ENCODE measurements around the gene HIVEP2. TPM values are rescaled to one million over a fixed set of nuclear protein-coding genes. Genes with fewer than 3 reads are reported as not detected.
A peak's percentile ranks its signal among the peaks of the same experiment; 100 is the strongest.

Gene HIVEP2
- total RNA-seq, 5 donors from 2014 or later (not counting 1 experiment from before 2014, with no cell fraction given): 71.4 to 81.4 (median 75.2) TPM

DNA sequence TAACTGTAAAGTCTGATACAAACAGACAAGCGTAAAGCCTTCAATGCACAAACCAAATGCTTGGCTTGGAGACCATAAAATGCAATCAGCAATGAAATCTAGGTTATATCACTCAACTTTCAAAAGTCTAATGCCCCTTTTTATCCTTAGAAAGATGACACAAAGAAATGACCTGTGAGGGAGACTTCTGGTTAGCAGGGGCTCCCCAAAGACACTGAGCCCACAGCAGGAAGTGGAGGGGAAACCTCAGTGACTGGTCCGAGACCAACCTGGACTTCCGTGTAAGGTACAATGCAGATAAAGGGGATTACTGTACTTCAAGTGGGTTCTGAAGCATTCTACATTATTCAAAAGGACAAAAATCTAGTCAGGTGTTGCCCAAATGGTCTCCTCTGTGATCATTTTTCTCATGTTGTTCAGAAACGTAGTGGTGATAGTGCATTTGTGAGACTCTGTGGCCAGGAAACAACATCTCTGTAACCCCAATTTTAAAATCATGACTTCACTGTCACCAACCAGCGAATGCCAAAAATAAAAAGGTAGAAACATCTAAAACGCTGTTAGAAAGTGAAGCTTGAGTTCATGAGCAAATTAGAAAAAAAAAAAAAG lies 88.2 kb downstream of the HIVEP2 start:
- Histone ChIP-seq H3K27ac (ENCODE audit: low read length) (peak overlapping the region; percentile 93), H3K36me3 (ENCODE audit: control insufficient read depth in 2 of 2, extremely low read depth in 1 of 2, insufficient read depth in 1 of 2, low read length in 1 of 2) (no peaks in the 10 kb centered on the region), H3K27me3 (replicated peaks in 1 of 2; ENCODE audit: control insufficient read depth in 2 of 2, extremely low read depth in 1 of 2, insufficient read depth in 2 of 2, low read length in 1 of 2) (no peaks in the 10 kb centered on the region), H3K4me1 (ENCODE audit: control insufficient read depth in 1 of 2, extremely low read depth in 1 of 2, insufficient read depth in 2 of 2, low read length in 2 of 2) (peaks cover 65 to 70% of the 10 kb centered on the region in 2 experiments), H3K9me3 (no peaks in the 10 kb centered on the region), H3K4me3 (ENCODE audit: control insufficient read depth in 1 of 2, extremely low read depth in 1 of 2, low read length in 1 of 2) (peak overlapping the region; percentile 35 to 46)
- H3K9me3 Mint-ChIP-seq: no peaks in the 10 kb centered on the region
- 0% methylated on average over 1 of the region's 6 CpGs for WGBS (ENCODE audit: insufficient coverage)
- ChIA-PET CTCF (interaction anchor here (0.6 to 1.8 kb wide), 11 partner anchors 11 to 170 kb away, joined by 3 to 8 read pairs (median 4); no protein-coding TSS in a partner anchor), POLR2A (interaction anchor here (0.5 to 1.2 kb wide), 10 partner anchors 9 to 226 kb away, joined by 3 to 10 read pairs (median 3); no protein-coding TSS in a partner anchor)
- peak overlapping the region; percentile 75 to 81 (median 76) for H3K4me3 Mint-ChIP-seq
- H3K36me3 Mint-ChIP-seq: peaks cover 24% of the 10 kb centered on the region
- DNase-seq (peak in 14 of 35 experiments; percentile 13 to 69 (median 26)), ATAC-seq (replicated peaks in 1 of 4) (peak; percentile 20 to 44 (median 38))
- no peaks in the 10 kb centered on the region for H3K27me3 Mint-ChIP-seq
- peak overlapping the region; percentile 99 for H3K27ac Mint-ChIP-seq
- peaks cover 95 to 100% (median 96%) of the 10 kb centered on the region in 3 donors for H3K4me1 Mint-ChIP-seq

- Mint-ChIP-seq H3K9me3 (no peaks in the 10 kb centered on the region), H3K4me3 (peak overlapping the region; percentile 75 to 81 (median 76)), H3K36me3 (peaks cover 24% of the 10 kb centered on the region), H3K27me3 (no peaks in the 10 kb centered on the region), H3K27ac (peak overlapping the region; percentile 99), H3K4me1 (peaks cover 95 to 100% (median 96%) of the 10 kb centered on the region in 3 donors)
- no CpG with 5 or more reads among the region's 5 CpGs for WGBS (ENCODE audit: insufficient coverage)
- DNase-seq: peak in 1 of 35 experiments; percentile 49
- Histone ChIP-seq H3K27me3 (replicated peaks in 1 of 2; ENCODE audit: control insufficient read depth in 2 of 2, extremely low read depth in 1 of 2, insufficient read depth in 2 of 2, low read length in 1 of 2) (no peaks in the 10 kb centered on the region), H3K36me3 (ENCODE audit: control insufficient read depth in 2 of 2, extremely low read depth in 1 of 2, insufficient read depth in 1 of 2, low read length in 1 of 2) (no peaks in the 10 kb centered on the region), H3K9me3 (no peaks in the 10 kb centered on the region), H3K4me3 (ENCODE audit: control insufficient read depth in 1 of 2, extremely low read depth in 1 of 2, low read length in 1 of 2) (peak overlapping the region; percentile 35 to 46), H3K4me1 (ENCODE audit: control insufficient read depth in 1 of 2, extremely low read depth in 1 of 2, insufficient read depth in 2 of 2, low read length in 2 of 2) (peaks cover 69 to 70% of the 10 kb centered on the region in 2 experiments), H3K27ac (ENCODE audit: low read length) (peak overlapping the region; percentile 93)
- ChIA-PET POLR2A (interaction anchor here (0.5 to 3.4 kb wide), 7 partner anchors 13 to 1238 kb away, joined by 3 to 15 read pairs (median 3); no protein-coding TSS in a partner anchor), CTCF (interaction anchor here (0.7 to 2.5 kb wide), 4 partner anchors 10 to 91 kb away, joined by 3 to 7 read pairs (median 6); no protein-coding TSS in a partner anchor)
- ATAC-seq (replicated peaks in 1 of 4): no peak
Observed at GRCh38 chr6:142855893-142856623, 88.9 kb downstream of the HIVEP2 start.

DNA sequence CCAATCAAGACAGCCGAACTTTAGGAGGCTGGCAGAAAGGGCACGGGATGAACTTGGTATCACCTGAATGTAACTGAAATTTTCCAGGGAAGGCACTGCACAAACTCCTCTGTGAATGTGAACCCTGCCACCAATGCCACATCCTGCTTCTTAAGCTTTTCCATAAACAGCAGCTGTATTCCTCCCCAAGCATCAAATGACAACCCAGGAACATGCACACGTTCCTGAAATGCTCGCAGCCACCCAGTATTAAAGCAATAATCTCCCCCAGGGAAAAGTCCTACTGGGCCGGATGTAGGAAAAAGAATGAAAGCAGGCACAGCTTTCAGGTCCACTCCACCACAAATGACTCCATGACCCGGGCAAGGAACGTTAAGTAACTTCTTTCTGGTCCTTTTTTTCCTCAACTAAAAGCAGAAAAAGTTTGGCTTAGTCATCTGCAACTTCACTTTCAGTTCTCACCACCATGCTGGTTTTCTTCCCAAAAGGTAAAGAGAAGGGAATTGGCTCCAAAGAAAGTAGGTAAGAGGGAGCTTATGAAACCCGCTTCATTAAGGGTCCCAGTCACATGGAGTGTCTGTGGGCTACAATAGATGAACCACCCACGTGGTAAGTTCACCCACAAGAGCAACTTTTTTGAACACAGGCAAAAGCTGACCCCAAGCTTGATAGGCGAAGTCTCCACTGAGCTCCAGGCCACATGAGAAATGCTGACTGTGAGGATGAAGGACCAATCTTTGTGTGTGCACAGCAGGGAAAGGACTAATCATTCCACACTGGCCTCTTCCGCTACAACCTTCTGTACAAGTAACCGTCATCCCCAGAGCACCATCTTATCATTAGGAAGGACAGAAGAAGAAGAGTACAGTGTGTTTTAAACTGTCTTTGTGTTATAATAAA lies 90.1 kb downstream of the HIVEP2 start:
- ChIA-PET CTCF (interaction anchor here (0.6 to 2.5 kb wide), 8 partner anchors 11 to 102 kb away, joined by 3 to 7 read pairs (median 4); no protein-coding TSS in a partner anchor), POLR2A (interaction anchor here (0.8 to 3.4 kb wide), 4 partner anchors 11 to 46 kb away, joined by 3 to 15 read pairs (median 4); no protein-coding TSS in a partner anchor)
- Mint-ChIP-seq H3K27ac (peak overlapping the region; percentile 99), H3K9me3 (no peaks in the 10 kb centered on the region), H3K36me3 (peaks cover 20% of the 10 kb centered on the region), H3K4me3 (peak overlapping the region; percentile 63 to 76 (median 75)), H3K4me1 (peaks cover 97 to 100% (median 98%) of the 10 kb centered on the region in 3 donors), H3K27me3 (no peaks in the 10 kb centered on the region)
- no peaks in the 10 kb centered on the region for H3K36me3 ChIP-seq (ENCODE audit: control insufficient read depth in 2 of 2, extremely low read depth in 1 of 2, insufficient read depth in 1 of 2, low read length in 1 of 2)
- H3K27me3 ChIP-seq (replicated peaks in 1 of 2; ENCODE audit: control insufficient read depth in 2 of 2, extremely low read depth in 1 of 2, insufficient read depth in 2 of 2, low read length in 1 of 2): no peaks in the 10 kb centered on the region
- WGBS (ENCODE audit: insufficient coverage): 43% methylated on average over 4 of the region's 12 CpGs
- no peak overlapping the region for H3K4me3 ChIP-seq (ENCODE audit: control insufficient read depth in 1 of 2, extremely low read depth in 1 of 2, low read length in 1 of 2)
- no peaks in the 10 kb centered on the region for H3K9me3 ChIP-seq
- H3K4me1 ChIP-seq (ENCODE audit: control insufficient read depth in 1 of 2, extremely low read depth in 1 of 2, insufficient read depth in 2 of 2, low read length in 2 of 2): peaks cover 68 to 73% of the 10 kb centered on the region in 2 experiments
- no peak for DNase-seq
- peak overlapping the region; percentile 93 for H3K27ac ChIP-seq (ENCODE audit: low read length)
- no peak for ATAC-seq (replicated peaks in 1 of 4)

- H3K27me3 Mint-ChIP-seq: no peaks in the 10 kb centered on the region
- DNase-seq (no peak), ATAC-seq (replicated peaks in 1 of 4) (no peak)
- peak overlapping the region; percentile 93 for H3K27ac ChIP-seq (ENCODE audit: low read length)
- H3K36me3 Mint-ChIP-seq: peaks cover 20% of the 10 kb centered on the region
- no peaks in the 10 kb centered on the region for H3K27me3 ChIP-seq (replicated peaks in 1 of 2; ENCODE audit: control insufficient read depth in 2 of 2, extremely low read depth in 1 of 2, insufficient read depth in 2 of 2, low read length in 1 of 2)
- H3K4me3 Mint-ChIP-seq: peak overlapping the region; percentile 53 to 75 (median 55)
- no peaks in the 10 kb centered on the region for H3K9me3 ChIP-seq
- H3K9me3 Mint-ChIP-seq: no peaks in the 10 kb centered on the region
- peak overlapping the region; percentile 99 for H3K27ac Mint-ChIP-seq
- 42% methylated on average over 3 of the region's 6 CpGs for WGBS (ENCODE audit: insufficient coverage)
- CTCF ChIA-PET: interaction anchor here in 1 of 2 donors (0.8 to 2.5 kb wide), 7 partner anchors 9 to 34 kb away, joined by 3 to 12 read pairs (median 6); no protein-coding TSS in a partner anchor
- no peak overlapping the region for H3K4me3 ChIP-seq (ENCODE audit: control insufficient read depth in 1 of 2, extremely low read depth in 1 of 2, low read length in 1 of 2)
- peaks cover 96 to 100% (median 96%) of the 10 kb centered on the region in 3 donors for H3K4me1 Mint-ChIP-seq
- peaks cover 68 to 77% of the 10 kb centered on the region in 2 experiments for H3K4me1 ChIP-seq (ENCODE audit: control insufficient read depth in 1 of 2, extremely low read depth in 1 of 2, insufficient read depth in 2 of 2, low read length in 2 of 2)
- H3K36me3 ChIP-seq (ENCODE audit: control insufficient read depth in 2 of 2, extremely low read depth in 1 of 2, insufficient read depth in 1 of 2, low read length in 1 of 2): no peaks in the 10 kb centered on the region
- POLR2A ChIA-PET: interaction anchor here (0.5 to 3.4 kb wide), 10 partner anchors 10 to 1313 kb away, joined by 3 to 15 read pairs (median 3); no protein-coding TSS in a partner anchor
Observed at GRCh38 chr6:142853244-142854180, 91.5 kb downstream of the HIVEP2 start.

DNA sequence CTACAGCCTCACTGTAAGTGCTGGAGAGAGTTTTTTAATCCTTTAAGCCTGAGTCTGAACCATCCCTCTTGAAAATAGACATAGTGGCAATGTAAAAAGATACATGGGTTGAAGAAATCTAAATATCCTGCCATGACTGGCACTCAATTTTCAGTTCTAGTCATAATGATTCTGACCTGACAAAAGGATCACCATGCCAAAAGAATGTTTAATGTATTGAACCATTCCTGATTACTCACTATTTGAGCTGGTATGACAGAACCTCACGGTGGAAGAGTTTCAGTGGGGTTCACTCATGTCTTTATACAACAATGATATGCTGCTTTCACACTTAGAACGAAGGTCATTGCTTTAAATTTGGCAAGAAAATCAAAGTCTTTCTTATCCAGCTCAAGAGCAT lies 93.4 kb downstream of the HIVEP2 start:
- no peaks in the 10 kb centered on the region for H3K27me3 Mint-ChIP-seq
- peaks cover 97 to 98% (median 98%) of the 10 kb centered on the region in 3 donors for H3K4me1 Mint-ChIP-seq
- no peak overlapping the region for H3K4me3 ChIP-seq (ENCODE audit: control insufficient read depth in 1 of 2, extremely low read depth in 1 of 2, low read length in 1 of 2)
- peaks cover 20% of the 10 kb centered on the region for H3K36me3 Mint-ChIP-seq
- ChIA-PET CTCF (interaction anchor here in 1 of 2 donors (1.1 kb wide), 1 partner anchor 8 kb away, joined by 5 read pairs; no protein-coding TSS in a partner anchor), POLR2A (no interaction called here)
- WGBS (ENCODE audit: insufficient coverage): no CpG with 5 or more reads among the region's 2 CpGs
- no peaks in the 10 kb centered on the region for H3K36me3 ChIP-seq (ENCODE audit: control insufficient read depth in 2 of 2, extremely low read depth in 1 of 2, insufficient read depth in 1 of 2, low read length in 1 of 2)
- no peak for DNase-seq
- H3K27me3 ChIP-seq (replicated peaks in 1 of 2; ENCODE audit: control insufficient read depth in 2 of 2, extremely low read depth in 1 of 2, insufficient read depth in 2 of 2, low read length in 1 of 2): no peaks in the 10 kb centered on the region
- H3K27ac Mint-ChIP-seq: peak overlapping the region; percentile 87 to 90
- no peak for ATAC-seq (replicated peaks in 1 of 4)
- H3K9me3 ChIP-seq: no peaks in the 10 kb centered on the region
- H3K27ac ChIP-seq (ENCODE audit: low read length): peak overlapping the region; percentile 93
- peaks cover 64 to 71% of the 10 kb centered on the region in 2 experiments for H3K4me1 ChIP-seq (ENCODE audit: control insufficient read depth in 1 of 2, extremely low read depth in 1 of 2, insufficient read depth in 2 of 2, low read length in 2 of 2)
- no peaks in the 10 kb centered on the region for H3K9me3 Mint-ChIP-seq
- H3K4me3 Mint-ChIP-seq: peak overlapping the region; percentile 11 to 67 (median 45)

All from T-cell (primary cell).